H1 (cell line): ENCODE data around the gene RUSC2. TPM values are rescaled to one million over a fixed set of nuclear protein-coding genes. Genes with fewer than 3 reads are reported as not detected.

ENCODE experiments used
- JUND ChIP-seq: IDR thresholded peaks from 2 replicates; pipeline ENCODE4 v1.6.1; 2011; ENCODE audit warnings: mild to moderate bottlenecking, improper control_type of control experiment, low read length
- polyA plus RNA-seq, 7 experiments: library from polyadenylated mRNA; depleted of rRNA in 3 of 7; stranded (reverse) in 5 of 7; unstranded in 2 of 7; fragments of >200 nt in 5 of 7; fragments of 200-250 nt in 2 of 7; gene quantifications; 1 replicate in 5 of 7; 2 replicates in 1 of 7; 4 replicates in 1 of 7; pipeline versions ENCODE4 v1.2.1 to v1.2.3, GENCODE V29; 2011 to 2013; ENCODE audit warnings: missing spikeins in 2 of 7, mixed read lengths in 2 of 7
- total RNA-seq: library from RNA; stranded (reverse); fragmentation: NEBNext Ultra II Directional; extraction: Animal tissue kit (Norgen Biotek cat#: 25700); gene quantifications from 2 replicates; pipeline ENCODE4 v1.2.1, GENCODE V29; 2021

Gene RUSC2
- total and polyA plus RNA-seq, 2 of the 8 experiments (the other 6 are each of a cell fraction or from before 2014, with no cell fraction given): 4.2 to 7.9 TPM

- no peak for TF ChIP-seq JUND
Observed at GRCh38 chr9:35517131-35517530, 27.2 kb downstream of the RUSC2 start (continued).
